ENCODE results near the gene UQCRC1. TPM values are rescaled to one million over a fixed set of nuclear protein-coding genes. Genes with fewer than 3 reads are reported as not detected.

Gene UQCRC1
- total RNA-seq, 1 donor from 2014 or later: 191 TPM

Other genes with a start within 250 kb of the UQCRC1 start
- gene FBXW12, start 237.4 kb downstream of the UQCRC1 start, total RNA-seq: not detected in 2 replicates
- 5.7 and 7.0 TPM in 2 replicates for gene PLXNB1, start 179.6 kb downstream of the UQCRC1 start, total RNA-seq
- gene CCDC51, start 169.5 kb downstream of the UQCRC1 start, total RNA-seq: 26.0 and 26.3 TPM in 2 replicates
- gene TMA7, start 169.4 kb downstream of the UQCRC1 start, total RNA-seq: 262 and 266 TPM in 2 replicates
- 16.5 and 20.5 TPM in 2 replicates for gene ATRIP, start 162.9 kb downstream of the UQCRC1 start, total RNA-seq
- 90.1 and 92.5 TPM in 2 replicates for gene SHISA5, start 105.5 kb downstream of the UQCRC1 start, total RNA-seq
- gene PFKFB4, start 52.8 kb downstream of the UQCRC1 start, total RNA-seq: 11.7 and 15.5 TPM in 2 replicates
- gene UCN2, start 45.9 kb downstream of the UQCRC1 start, total RNA-seq: 0.21 TPM in 1 of 2 replicates, not detected in the other
- gene COL7A1, start 14.3 kb downstream of the UQCRC1 start, total RNA-seq: 0.39 and 0.83 TPM in 2 replicates
- gene TMEM89, start 12.1 kb upstream of the UQCRC1 start, total RNA-seq: 1.6 TPM in 1 of 2 replicates, not detected in the other
- 46.3 and 52.8 TPM in 2 replicates for gene SLC26A6, start 25.8 kb upstream of the UQCRC1 start, total RNA-seq
- gene CELSR3, start 53.2 kb upstream of the UQCRC1 start, total RNA-seq: 11.6 and 11.7 TPM in 2 replicates
- 40.8 and 45.5 TPM in 2 replicates for gene NCKIPSD, start 76.3 kb upstream of the UQCRC1 start, total RNA-seq
- 59.9 and 61.0 TPM in 2 replicates for gene IP6K2, start 107.6 kb upstream of the UQCRC1 start, total RNA-seq
- 34.7 and 38.8 TPM in 2 replicates for gene PRKAR2A, start 238.2 kb upstream of the UQCRC1 start, total RNA-seq